Right ventricle myocardium inferior (tissue), 1 donor: ENCODE data around the gene FBLN1. TPM values are rescaled to one million over a fixed set of nuclear protein-coding genes. Genes with fewer than 3 reads are reported as not detected.
A peak's percentile ranks its signal among the peaks of the same experiment; 100 is the strongest.
"Not testable (repeated sequence)": the region's sequence is repeated elsewhere in the genome, so short reads cannot be mapped to it uniquely, and the experiment has no call there.

Experiments
- ATAC-seq: fragments of 200-7000 bp; cut with Tn5 transposase; one replicate; pipeline ENCODE4 v1.9.1; 2020; ENCODE audit warnings: mild to moderate bottlenecking, moderate library complexity
- DNase-seq: peaks from one replicate; pipeline ENCODE4 v3.0.0; 2021; ENCODE audit errors: missing footprints
- intact Hi-C: fragments of 100-400 bp; cut with DNase I; formaldehyde crosslinking; loops from one replicate; pipeline ENCODE4 v1.11.0; 2022
- long read RNA-seq: library from polyadenylated mRNA; unstranded; transcript quantifications from one replicate; pipeline ENCODE4 v2.0.0, GENCODE V29; 2021
- total RNA-seq: library from RNA; stranded (reverse); fragmentation: NEBNext Ultra II Directional; extraction: Animal tissue kit (Norgen Biotek cat#: 25700); gene quantifications from one replicate; pipeline ENCODE4 v1.2.1, GENCODE V29; 2021
- donor health status: DM: no; HTN: yes; CAD: no; lungs with severe emphysema.

FBLN1 gene, protein sequence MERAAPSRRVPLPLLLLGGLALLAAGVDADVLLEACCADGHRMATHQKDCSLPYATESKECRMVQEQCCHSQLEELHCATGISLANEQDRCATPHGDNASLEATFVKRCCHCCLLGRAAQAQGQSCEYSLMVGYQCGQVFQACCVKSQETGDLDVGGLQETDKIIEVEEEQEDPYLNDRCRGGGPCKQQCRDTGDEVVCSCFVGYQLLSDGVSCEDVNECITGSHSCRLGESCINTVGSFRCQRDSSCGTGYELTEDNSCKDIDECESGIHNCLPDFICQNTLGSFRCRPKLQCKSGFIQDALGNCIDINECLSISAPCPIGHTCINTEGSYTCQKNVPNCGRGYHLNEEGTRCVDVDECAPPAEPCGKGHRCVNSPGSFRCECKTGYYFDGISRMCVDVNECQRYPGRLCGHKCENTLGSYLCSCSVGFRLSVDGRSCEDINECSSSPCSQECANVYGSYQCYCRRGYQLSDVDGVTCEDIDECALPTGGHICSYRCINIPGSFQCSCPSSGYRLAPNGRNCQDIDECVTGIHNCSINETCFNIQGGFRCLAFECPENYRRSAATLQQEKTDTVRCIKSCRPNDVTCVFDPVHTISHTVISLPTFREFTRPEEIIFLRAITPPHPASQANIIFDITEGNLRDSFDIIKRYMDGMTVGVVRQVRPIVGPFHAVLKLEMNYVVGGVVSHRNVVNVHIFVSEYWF
- 113 TPM for total RNA-seq
- long read RNA-seq, transcript FBLN1-201 (15 exons, 2,251 nt) = minor isoform, 61 of 171 reads
- long read RNA-seq, transcript FBLN1-202 (17 exons, 2,896 nt) = major isoform, 90 of 171 reads
- long read RNA-seq, partial matches to known transcripts = 13 of 171 reads
- long read RNA-seq, other reads (novel, unspliced or antisense) = 6 of 171 reads

DNA sequence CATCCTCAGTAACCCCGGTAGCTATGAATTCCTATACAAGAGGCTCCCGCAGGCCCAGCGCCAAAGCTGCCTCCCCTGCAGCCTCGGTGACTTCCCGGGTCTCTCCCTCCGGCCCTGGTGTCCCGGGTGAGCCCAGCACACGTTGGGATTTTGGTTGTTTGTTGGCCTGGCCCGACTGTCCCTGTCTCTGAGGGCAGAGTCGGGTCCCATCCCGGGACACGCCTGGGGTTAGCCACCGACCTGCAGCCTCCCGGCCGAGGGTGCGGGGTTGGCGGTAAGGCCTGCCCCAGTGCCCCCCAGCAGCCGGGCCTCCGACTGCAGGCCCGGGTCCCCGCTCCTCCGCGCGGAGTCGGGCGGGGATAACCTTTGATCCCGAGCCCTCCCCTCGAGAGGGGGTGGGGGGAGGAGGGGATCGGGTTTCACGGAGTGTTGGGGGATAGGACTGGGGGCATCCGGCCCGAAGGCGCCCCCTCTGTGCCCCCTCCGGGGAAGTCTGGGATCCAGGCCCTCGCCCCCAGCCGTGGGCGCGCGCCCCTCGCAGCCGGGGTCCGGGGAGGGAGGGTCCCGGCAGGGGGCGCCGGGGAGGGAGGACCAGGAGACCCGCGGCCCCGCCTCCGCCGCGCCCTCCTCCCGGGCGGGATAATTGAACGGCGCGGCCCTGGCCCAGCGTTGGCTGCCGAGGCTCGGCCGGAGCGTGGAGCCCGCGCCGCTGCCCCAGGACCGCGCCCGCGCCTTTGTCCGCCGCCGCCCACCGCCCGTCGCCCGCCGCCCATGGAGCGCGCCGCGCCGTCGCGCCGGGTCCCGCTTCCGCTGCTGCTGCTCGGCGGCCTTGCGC is at the start of gene FBLN1:
FBLN1 (plus strand) TSS at position 669 of the 835 bp plus-strand sequence; CDS start at position 772, 103 bp downstream.
- ATAC-seq = peak; percentile 55
- intact Hi-C loops = no loop called here
- peak; percentile 76 for DNase-seq

DNA sequence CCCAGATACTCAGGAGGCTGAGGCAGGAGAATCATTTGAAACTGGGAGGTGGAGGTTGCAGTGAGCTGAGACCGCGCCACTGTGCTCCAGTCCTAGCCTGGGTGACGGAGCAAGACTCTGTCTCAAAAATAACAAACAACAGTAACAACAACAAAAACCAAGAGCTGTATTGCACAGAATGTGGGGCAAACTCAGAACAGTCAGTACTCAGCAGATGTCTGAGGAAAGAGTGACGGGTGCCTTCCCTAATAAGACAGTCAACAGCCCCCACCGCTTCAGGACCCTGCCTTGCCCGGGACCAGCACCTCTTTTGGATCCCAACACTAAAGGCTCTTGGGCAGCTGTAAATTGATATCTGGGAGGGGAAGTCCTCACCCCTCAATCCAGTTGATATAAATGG is 48.9 kb upstream of the FBLN1 start:
- no peak for ATAC-seq
- intact Hi-C loops = no loop called here
- no peak for DNase-seq

DNA sequence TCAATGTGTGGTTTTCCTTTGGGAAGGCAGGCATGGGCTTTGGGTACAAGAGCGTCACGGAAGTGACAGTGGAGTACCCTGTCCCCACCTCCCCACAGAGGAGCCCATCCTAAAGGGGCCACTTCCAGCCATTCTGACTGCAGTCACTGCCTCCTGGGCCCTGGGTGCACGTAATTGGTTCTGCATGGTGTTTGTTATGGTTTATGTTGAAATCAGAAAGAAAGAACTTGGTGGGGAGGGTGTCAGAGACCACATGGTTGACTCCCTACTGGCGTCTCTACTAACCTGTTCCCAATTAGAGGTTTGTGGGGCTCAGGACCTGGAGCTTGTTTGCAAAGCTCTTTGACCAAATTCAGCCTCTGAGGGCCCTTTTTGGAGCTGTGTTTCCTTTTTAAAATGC is 48.4 kb upstream of the FBLN1 start:
- intact Hi-C loops = no loop called here
- ATAC-seq (no peak), DNase-seq (no peak)

DNA sequence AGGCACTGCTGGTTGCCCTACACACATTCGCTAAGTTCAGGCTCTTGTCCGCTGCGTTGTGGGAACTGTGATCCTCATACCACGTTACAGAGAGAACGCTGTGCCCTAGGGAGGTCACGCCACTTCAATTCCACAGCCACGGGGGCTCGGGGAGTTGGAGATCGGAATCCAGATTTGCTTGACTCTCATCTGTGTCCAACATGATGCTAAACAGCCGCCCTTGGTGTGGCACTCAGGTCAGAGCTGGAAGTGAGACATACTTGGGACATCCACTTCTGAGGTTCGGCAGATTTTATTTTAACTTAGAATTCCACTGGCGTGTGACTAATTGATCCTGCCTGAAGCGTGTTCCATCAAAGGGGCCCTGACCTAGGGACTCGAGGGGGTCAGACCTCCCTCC is 47.5 kb upstream of the FBLN1 start:
- DNase-seq = no peak
- intact Hi-C loops = no loop called here
- no peak for ATAC-seq

DNA sequence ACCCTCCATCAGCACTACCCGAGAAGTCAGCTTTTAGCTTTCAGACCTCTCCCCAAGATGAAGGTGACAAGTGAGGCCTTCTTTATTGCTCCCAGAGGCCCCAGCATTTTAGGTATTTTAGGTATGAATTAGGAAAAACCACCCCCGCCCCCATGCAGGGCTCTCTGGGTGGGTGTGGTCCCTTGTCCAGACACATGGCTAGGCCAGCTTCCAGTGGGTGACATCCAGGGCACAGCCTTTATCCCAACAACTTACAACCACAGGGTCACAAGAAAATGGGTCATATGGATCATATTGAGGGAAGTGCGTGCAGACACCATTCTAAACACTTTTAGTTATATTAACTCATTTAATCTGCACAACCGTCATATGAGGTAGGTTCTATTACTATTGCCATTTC is 47.1 kb upstream of the FBLN1 start:
- DNase-seq (no peak), ATAC-seq (no peak)
- intact Hi-C loops = no loop called here

DNA sequence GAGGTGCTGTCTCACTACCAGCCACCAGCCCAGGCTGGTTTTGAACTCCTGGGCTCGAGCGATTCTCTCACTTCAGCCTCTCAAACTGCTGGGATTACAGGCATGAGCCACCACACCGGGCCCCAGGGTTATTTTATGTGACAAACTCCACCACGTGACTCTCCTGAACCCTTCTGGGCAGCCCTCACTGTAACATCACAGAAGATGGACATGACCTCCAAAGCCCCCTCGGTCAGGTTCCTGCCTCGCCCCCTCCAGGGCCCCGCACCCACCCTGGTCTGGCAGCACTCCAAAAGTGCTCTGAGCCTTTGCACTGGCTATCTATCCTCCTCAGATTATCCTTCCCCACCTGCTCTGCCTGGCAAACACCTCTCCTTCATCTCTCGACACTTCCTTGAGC is 45.9 kb upstream of the FBLN1 start:
- intact Hi-C loops = no loop called here

DNA sequence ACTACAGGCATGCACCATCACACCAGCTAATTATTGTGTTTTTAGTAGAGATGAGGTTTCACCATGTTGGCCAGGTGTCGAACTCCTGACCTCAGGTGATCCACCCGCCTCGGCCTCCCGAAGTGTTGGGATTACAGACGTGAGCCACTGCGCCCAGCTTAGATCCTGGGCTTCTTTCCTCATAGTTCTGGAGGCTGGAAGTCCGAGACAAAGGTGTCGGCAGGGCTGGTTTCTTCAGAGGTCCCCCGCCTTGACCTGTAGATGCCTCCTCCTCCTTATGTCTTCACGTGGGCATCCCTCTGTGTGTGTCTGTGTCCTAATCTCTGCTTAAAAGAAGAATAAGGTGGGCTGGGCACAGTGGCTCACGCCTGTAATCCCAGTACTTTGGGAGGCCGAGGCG is 44.2 kb upstream of the FBLN1 start:
- intact Hi-C loops = no loop called here
- no peak for DNase-seq

More for the DNA sequence above, 45.9 kb upstream of the FBLN1 start:
- ATAC-seq (no peak), DNase-seq (no peak)

DNA sequence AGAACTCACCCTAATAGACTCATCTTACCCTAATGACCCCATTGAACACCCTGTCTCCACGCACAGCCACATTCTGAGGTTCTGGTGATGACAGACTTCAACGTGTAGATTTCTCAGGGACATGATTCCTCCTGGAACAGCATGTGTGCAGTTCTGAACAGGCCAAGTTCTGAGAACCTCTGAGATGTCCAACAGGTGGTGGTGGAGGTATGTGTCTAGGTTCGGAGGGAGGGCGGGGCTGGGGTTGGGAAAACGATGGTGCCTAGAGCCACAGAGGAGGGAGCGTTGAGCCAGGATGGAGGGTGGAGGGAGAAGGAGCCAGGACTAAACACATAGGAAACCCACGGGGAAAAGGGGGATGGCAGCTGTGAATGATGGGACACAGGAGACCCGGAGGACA is 43.4 kb upstream of the FBLN1 start:
- intact Hi-C loops = no loop called here
- ATAC-seq (no peak), DNase-seq (no peak)

More for the DNA sequence above, 44.2 kb upstream of the FBLN1 start:
- ATAC-seq = no peak

DNA sequence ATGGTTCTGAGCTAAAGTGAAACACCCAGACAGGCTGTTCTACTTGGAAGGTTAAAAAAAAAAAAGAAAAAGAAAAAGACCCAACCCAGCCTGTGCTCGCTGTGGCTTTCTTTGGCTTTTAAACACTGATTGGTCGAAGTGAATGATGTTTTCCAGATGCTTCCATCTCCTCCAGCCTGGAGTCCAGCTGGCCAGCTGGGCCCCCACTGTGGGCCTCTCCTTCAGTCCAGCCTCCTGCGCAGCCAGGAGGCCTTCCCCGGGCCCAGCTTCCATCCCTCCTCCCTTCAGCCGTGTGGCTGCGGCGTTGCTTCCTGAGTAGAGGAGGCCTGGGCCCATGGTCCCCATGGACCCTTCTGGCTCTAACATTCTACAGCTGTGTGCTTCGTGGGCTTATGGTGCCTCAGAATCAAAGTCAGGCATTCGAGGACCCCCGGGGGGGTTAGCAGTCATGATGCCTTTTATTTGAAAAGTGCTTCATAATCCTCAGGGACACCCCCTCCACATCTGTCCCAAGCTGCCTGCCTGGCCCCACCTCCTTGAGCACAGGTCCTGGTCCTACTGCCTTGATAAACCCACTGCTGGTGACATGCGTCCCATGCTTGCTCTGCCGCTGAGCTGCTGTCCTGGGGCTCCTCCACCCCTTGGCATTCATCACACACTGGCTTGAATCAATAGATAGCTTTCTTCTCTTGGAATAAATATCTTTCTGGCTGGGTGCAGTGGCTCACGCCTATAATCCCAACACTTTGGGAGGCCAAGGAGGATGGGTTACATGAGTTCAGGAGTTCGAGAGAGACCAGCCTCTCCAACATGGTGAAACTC is 42.2 kb upstream of the FBLN1 start:
- peak; percentile 91 for DNase-seq
- peak; percentile 98 for ATAC-seq
- intact Hi-C loops = loop anchor here (5.0 kb wide), 1 partner anchor 37 kb away; no protein-coding TSS in a partner anchor

DNA sequence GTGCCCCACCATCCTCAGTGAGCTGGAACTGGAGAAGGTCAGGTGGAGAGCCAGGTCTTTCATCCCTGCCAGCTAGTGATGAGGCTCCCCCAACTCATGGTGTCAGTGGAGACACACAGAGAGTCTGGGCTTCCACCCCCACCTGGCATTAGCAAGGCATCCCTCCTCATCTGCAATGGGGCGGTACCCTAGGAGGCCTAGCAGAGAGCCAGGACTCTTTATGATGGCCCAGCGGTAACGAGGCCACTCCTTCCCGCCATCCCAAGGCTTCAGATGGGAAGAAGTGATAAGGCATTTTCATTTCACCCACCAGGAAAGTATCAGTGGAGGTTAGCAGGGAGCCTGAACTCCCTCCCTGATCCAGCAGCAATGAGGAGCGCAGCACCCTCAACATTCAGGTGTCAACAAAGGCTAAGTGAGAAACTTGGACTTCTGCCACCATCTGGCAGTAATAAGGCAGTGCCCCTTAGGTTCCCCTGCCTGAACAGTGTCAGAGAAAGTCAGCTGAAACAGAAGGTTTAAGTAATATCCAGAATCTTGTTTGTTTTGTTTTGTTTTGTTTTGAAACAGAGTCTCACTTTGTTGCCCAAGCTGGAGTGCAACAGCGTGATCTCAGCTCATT is 40.5 kb upstream of the FBLN1 start:
- intact Hi-C loops = loop anchor here (5.0 kb wide), 1 partner anchor 35 kb away; no protein-coding TSS in a partner anchor
- no peak for DNase-seq
- no peak for ATAC-seq

DNA sequence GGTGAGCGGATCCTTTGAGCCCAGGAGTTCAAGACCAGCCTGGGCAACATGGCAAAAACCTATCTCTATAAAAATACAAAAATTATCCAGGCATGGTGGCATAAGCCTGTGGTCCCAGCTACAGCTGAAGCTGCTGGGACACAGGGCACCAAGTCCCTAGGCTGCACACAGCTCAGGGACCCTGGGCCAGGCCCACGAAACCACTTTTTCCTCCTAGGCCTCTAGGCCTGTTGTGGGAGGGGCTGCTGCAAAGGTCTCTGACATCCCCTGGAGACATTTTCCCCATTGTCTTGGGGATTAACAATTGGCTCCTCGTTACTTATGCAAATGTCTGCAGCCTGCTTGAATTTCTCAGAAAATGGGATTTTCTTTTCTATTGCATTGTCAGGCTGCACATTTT is 39.0 kb upstream of the FBLN1 start:
- intact Hi-C loops = loop anchor here (5.0 kb wide), 1 partner anchor 34 kb away; no protein-coding TSS in a partner anchor
- ATAC-seq = not testable (repeated sequence)

DNA sequence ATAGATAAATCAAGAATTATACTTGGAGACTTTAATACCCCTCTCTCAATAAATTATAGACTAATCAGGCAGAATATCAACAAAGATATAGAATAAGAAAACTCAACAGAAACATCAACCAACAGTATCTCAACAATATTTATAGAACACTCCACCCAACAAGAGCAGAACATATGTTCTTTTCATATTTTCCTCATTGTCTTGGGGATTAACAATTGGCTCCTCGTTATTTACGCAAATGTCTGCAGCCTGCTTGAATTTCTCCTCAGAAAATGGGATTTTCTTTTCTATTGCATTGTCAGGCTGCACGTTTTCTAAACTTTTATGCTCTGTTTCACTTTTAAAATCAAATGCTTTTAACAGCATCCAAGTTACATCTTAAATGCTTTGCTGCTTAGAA is 37.0 kb upstream of the FBLN1 start:
- DNase-seq (no peak), ATAC-seq (no peak)
- intact Hi-C loops = no loop called here

More for the DNA sequence above, 39.0 kb upstream of the FBLN1 start:
- not testable (repeated sequence) for DNase-seq

DNA sequence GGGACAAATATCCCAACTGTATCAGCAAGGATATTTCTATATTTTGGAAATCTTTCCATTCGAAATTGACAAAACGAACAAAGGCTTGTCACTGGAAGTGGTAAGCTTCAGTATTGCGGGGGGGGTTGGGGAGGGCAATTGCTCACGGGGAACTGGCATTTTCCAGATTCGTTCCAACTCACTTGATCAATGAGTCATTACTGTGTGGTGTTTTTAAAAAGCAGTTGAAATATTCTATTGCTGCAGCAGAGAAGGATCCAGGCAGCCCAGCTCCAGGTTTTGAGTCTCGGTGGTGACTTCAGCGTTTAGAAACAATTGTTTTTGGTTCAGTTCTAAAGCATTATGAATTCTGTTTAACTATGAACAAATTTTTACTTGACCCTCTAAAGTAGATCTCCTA is 33.8 kb upstream of the FBLN1 start:
- ATAC-seq (no peak), DNase-seq (no peak)
- intact Hi-C loops = no loop called here

DNA sequence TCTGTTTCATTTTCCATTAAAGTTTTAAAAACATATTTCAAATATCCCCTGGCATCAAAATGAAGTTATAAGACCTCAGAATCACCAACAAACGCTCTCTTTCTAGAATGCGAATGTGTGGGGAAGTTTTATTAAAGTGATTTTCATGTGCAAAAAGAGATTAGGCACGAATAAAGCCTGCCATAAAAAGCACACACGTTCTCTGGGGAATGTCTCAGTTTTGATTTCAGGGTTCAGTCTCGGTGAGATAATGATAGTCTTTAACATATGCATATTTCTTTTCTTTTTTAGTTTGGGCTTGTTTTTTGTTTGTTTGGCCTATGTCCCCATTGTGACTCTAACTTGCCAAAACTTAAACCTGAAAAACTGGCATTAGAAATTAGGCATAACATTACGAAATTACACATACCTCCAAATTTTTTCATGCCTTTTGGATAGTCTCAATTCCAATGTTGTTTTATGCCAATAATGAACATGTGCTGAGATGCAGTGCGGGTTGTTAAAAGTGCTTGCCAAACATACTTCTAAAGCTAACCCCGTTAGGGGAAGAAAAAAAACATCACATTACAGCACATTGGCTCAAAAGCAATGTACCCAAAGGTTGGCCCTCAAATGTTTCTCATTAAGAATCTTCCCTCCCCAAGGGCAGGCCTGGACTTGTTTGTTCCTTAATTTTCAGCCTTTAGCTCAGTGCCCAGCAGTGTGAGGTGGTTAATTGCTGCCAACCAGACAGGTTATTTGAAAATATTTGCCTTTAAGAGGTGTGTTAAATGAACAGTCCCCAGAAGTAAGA is 33.2 kb upstream of the FBLN1 start:
- ATAC-seq (peak; percentile 43), DNase-seq (no peak)
- intact Hi-C loops = no loop called here

DNA sequence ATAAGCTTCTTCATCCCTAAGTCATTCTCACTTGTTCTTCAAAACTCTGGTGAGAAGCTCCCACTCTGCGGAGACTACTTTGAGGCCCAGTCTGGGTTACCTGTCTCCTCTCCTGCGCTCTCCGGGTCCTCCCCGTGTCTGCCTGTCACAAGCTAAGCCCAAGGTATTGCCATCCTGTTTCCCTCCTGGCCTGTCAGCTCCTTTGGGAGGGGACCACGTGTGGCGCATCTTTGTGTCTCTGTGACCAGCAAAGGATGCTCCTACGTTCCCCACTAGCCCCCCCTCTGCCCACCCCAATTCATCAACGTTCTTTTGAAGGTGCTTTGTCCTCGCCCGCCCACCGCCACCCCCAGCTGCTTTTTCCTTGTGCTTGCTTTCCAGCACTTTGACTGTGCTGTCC is 31.8 kb upstream of the FBLN1 start:
- intact Hi-C loops = no loop called here
- DNase-seq (no peak), ATAC-seq (no peak)

DNA sequence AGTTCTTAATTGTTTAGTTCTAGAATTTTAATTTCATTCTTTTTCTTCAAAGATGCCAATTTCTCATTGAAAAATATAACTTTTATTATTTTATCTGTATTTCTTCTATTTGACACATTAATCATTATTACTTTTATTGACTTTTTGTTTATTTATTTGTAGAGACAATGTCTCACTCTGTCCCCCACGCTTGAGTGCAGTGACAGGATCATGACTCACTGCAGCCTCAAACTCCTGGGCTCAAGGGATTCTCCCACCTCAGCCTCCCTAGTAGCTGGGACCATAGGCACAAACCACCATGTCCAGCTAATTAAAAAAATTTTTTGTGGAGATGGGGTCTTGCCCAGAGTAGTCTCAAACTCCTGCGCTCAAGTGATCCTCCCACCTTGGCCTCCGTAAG is 30.3 kb upstream of the FBLN1 start:
- DNase-seq (no peak), ATAC-seq (no peak)

More for the DNA sequence above, 30.3 kb upstream of the FBLN1 start:
- intact Hi-C loops = no loop called here
